Upper lobe of right lung (tissue), 1 donor: ENCODE data around the gene RMC1. TPM values are rescaled to one million over a fixed set of nuclear protein-coding genes. Genes with fewer than 3 reads are reported as not detected.

Source experiments
- ATAC-seq: fragments of 200-7000 bp; cut with Tn5 transposase; one replicate; pipeline ENCODE4 v1.9.1; 2020; ENCODE audit warnings: mild to moderate bottlenecking, moderate library complexity
- DNase-seq: peaks from one replicate; pipeline ENCODE4 v3.0.0-alpha.2; 2020
- H3K27ac ChIP-seq: fragments of 200-600 bp; one replicate; pipeline ENCODE4 v1.8.0; 2022
- H3K27me3 ChIP-seq: fragments of 200-600 bp; one replicate; pipeline ENCODE4 v1.8.0; 2022; ENCODE audit warnings: mild to moderate bottlenecking
- H3K36me3 ChIP-seq: fragments of 200-600 bp; one replicate; pipeline ENCODE4 v1.8.0; 2022
- H3K4me1 ChIP-seq: fragments of 200-600 bp; one replicate; pipeline ENCODE4 v1.8.0; 2022
- H3K4me3 ChIP-seq: fragments of 200-600 bp; one replicate; pipeline ENCODE4 v1.8.0; 2022; ENCODE audit warnings: mild to moderate bottlenecking
- H3K9me3 ChIP-seq: fragments of 200-600 bp; one replicate; pipeline ENCODE4 v1.8.0; 2022
- intact Hi-C: fragments of 100-400 bp; cut with DNase I; formaldehyde crosslinking; loops from one replicate; pipeline ENCODE4 v1.11.0; 2022
- total RNA-seq: library from RNA; stranded (reverse); fragmentation: NEBNext Ultra II Directional; extraction: Animal tissue kit (Norgen Biotek cat#: 25700); gene quantifications from one replicate; pipeline ENCODE4 v1.2.1, GENCODE V29; 2021
- TF ChIP-seq, protein P1 (sequence below): fragments of 200-600 bp; IDR thresholded peaks from one replicate; pipeline ENCODE4 v1.8.0; 2022; ENCODE audit warnings: antibody characterized with exemption
- donor health status: DM: no; HTN: yes; CAD: no; lungs with severe emphysema.

The RMC1 gene
- total RNA-seq, 1 donor from 2014 or later = 42.5 TPM

DNA sequence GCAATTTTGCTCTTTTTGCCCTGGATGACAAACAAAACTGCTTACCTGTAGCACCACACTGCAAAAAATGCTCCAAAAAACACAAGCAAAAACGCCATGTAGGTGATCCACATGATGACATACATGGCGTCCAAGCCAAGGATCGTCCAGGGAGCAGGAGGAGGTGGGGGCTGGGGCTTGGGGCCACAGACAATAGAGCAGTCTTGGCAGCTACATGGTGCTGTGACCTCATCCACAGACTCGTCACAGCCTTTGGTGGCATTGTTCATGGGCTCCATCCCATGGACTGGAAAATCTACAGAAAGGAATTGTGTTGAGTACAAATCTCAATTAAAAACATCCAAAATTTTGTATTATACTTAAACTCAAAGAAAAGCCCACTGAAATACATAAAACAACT lies 56.9 kb downstream of the RMC1 start:
- intact Hi-C loops = no loop called here
- Histone ChIP-seq H3K9me3 (no peaks in the 10 kb centered on the region), H3K27ac (no peak overlapping the region), H3K36me3 (peaks cover 98% of the 10 kb centered on the region), H3K4me3 (no peak overlapping the region), H3K4me1 (no peaks in the 10 kb centered on the region), H3K27me3 (no peaks in the 10 kb centered on the region)
- TF ChIP-seq, protein P1, sequence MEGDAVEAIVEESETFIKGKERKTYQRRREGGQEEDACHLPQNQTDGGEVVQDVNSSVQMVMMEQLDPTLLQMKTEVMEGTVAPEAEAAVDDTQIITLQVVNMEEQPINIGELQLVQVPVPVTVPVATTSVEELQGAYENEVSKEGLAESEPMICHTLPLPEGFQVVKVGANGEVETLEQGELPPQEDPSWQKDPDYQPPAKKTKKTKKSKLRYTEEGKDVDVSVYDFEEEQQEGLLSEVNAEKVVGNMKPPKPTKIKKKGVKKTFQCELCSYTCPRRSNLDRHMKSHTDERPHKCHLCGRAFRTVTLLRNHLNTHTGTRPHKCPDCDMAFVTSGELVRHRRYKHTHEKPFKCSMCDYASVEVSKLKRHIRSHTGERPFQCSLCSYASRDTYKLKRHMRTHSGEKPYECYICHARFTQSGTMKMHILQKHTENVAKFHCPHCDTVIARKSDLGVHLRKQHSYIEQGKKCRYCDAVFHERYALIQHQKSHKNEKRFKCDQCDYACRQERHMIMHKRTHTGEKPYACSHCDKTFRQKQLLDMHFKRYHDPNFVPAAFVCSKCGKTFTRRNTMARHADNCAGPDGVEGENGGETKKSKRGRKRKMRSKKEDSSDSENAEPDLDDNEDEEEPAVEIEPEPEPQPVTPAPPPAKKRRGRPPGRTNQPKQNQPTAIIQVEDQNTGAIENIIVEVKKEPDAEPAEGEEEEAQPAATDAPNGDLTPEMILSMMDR = no peak
- ATAC-seq (no peak), DNase-seq (no peak)

DNA sequence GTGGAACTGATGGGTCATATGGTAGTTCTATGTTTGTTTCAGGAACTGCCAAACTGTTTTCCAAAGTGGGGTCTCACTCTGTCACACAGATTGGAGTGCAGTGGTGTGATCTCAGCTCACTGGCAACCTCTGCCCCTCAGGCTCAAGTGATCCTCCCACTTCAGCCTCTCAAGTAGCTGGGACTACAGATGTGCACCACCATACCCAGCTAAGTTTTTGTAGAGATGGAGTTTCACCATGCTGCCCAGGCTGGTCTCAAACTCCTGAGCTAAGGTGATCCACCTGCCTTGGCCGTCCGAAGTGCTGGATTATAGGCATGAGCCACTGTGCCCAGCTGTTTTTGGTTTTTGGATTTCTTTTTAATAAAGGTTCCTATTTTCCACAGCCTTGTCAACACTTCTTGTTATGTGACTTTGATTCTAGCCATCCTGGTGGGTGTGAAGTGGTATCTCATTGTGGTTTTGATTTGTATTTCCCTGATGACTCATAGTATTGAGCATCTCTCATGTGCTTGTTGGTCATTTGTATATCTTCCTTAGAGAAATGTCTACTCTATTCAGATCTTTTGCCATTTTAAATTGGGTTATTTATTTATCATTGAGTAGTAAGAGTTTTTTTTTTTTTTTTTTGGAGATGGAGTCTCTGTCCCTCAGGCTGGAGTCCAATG lies 60.2 kb downstream of the RMC1 start:
- peak; percentile 73 for ATAC-seq
- H3K36me3 ChIP-seq = peaks cover 95% of the 10 kb centered on the region

DNA sequence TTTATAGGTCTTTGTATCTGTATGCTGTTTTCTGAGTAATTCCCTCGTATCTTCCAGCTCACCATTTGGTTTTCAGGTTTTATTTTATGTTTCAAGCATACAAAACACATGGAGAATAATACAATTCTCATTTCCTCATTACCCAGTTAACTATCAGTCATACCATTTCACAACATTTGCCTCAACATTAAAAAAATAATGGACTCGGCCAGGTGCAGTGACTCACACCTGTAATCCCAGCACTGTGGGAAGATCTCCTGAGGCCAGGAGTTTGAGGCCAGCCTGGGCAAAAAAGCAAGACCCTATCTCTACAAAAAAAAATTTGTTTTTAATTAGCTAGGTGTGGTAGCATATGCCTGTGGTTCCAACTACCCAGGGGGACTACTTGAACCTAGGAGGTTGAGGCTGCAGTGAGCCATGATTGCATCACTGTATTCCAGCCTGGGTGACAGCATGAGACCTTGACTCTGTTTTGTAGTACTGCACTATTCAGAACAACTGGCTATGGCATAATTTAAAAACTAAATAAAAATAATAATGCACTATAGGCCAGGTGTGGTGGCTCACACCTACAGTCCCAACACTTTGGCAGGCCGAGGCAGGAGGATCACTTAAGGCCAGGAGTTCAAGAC lies 62.7 kb downstream of the RMC1 start:
- H3K27me3 ChIP-seq = no peaks in the 10 kb centered on the region
- TF ChIP-seq, protein P1 = no peak
- ATAC-seq = peak; percentile 13
- no peaks in the 10 kb centered on the region for H3K9me3 ChIP-seq
- no peak overlapping the region for H3K4me3 ChIP-seq
- DNase-seq = no peak
- intact Hi-C loops = no loop called here
- H3K36me3 ChIP-seq = peaks cover 95% of the 10 kb centered on the region
- no peak overlapping the region for H3K27ac ChIP-seq
- H3K4me1 ChIP-seq = no peaks in the 10 kb centered on the region

More for the DNA sequence above, 60.2 kb downstream of the RMC1 start:
- TF ChIP-seq, protein P1 = no peak
- H3K4me1 ChIP-seq = no peaks in the 10 kb centered on the region
- no peak overlapping the region for H3K27ac ChIP-seq
- DNase-seq = no peak
- H3K9me3 ChIP-seq = no peaks in the 10 kb centered on the region
- intact Hi-C loops = no loop called here
- H3K4me3 ChIP-seq = no peak overlapping the region
- no peaks in the 10 kb centered on the region for H3K27me3 ChIP-seq

DNA sequence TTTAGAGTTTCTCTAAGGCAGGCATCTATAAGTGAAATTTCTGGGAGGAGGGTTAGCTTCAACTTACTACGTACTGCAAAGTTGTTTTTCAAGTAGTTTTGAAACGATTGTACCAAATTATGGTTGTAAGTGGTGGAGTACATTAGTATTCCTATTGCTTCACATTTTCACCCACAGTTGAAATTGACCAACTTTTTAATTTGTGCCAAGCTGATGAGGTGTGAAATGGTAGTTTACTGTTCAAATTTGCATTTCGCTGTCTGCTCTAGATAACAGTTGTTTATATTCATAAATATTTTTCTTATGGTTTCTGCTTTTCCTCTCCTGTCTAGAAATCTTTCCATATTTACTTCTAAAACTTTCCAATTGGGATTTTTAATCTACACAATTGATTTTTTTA lies 64.4 kb downstream of the RMC1 start:
- Histone ChIP-seq H3K27me3 (no peaks in the 10 kb centered on the region), H3K27ac (no peak overlapping the region), H3K9me3 (no peaks in the 10 kb centered on the region), H3K36me3 (peaks cover 96% of the 10 kb centered on the region), H3K4me3 (no peak overlapping the region), H3K4me1 (peaks cover 4% of the 10 kb centered on the region)
- TF ChIP-seq, protein P1 = no peak
- DNase-seq (no peak), ATAC-seq (no peak)
- intact Hi-C loops = no loop called here

DNA sequence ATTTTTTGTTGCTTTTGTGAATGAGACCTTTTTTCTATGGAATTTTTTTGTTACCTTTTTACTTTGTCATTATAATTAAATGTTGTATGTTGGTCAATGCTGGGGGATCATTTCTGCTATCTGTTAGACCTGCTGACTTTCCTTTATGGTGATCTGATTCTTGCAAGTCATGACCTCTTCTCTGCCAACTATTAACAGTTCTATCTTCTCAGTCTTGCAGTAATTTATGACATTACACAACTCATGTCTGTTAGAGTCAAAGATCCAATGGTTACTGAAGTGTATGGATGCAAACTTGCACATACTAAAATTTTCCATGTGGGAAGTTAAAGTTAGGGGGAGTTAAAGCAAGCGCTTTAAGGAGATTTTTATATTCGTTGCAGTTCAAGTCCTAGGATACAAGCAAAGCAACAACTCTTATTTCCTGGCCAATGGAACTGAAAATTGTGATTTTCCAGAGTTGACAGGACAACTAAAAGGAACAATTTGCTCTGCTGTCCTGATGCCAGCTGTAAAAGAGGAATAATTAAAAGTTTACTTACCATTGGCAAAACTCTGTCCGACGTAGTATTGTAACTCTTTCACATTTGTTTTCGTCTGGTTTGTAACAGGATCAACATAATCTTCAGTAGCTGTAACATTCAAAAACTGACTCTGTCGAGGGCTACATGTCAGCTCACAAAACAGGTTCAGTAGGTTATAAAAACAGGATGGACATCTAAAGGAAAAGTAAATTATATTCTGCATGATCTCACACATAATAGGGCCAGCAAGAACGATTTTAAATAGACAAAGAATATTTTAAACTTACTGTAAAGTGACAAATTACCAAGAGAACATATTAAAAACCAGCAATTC lies 65.2 kb downstream of the RMC1 start:
- Histone ChIP-seq H3K4me3 (no peak overlapping the region), H3K27me3 (no peaks in the 10 kb centered on the region), H3K36me3 (peaks cover 94% of the 10 kb centered on the region), H3K9me3 (no peaks in the 10 kb centered on the region), H3K27ac (no peak overlapping the region), H3K4me1 (peaks cover 11% of the 10 kb centered on the region)
- DNase-seq (no peak), ATAC-seq (no peak)
- TF ChIP-seq, protein P1 = no peak
- intact Hi-C loops = no loop called here
